PC-3 (cell line): ENCODE data around the gene DNAH17. TPM values are rescaled to one million over a fixed set of nuclear protein-coding genes. Genes with fewer than 3 reads are reported as not detected.

Source experiments
- ATAC-seq: fragments of 200-7000 bp; cut with Tn5 transposase; 2 replicates; pipeline ENCODE4 v1.9.1; 2020; ENCODE audit warnings: mild to moderate bottlenecking, moderate library complexity
- BruUV-seq: library from RNA; stranded (reverse); fragments of 400-500 nt; replicated peaks from 2 replicates; lab custom pipeline; 2021; lab: Mats Ljungman, UMichigan
- CTCF ChIA-PET: fragments of 300-600 bp; sonication (Branson Sonifier 250); formaldehyde crosslinking; loops from one replicate; lab custom pipeline; 2022; ENCODE audit warnings: antibody characterized with exemption; lab: Charles Lee
- POLR2A ChIA-PET: fragments of 300-600 bp; sonication (Branson Sonifier 250); formaldehyde crosslinking; loops from one replicate; lab custom pipeline; 2022; ENCODE audit warnings: antibody characterized with exemption; ENCODE audit not compliant: unreplicated experiment; lab: Charles Lee
- DNase-seq: peaks from one replicate; pipeline ENCODE4 v3.0.0-alpha.2; 2015
- H2AFZ ChIP-seq: fragments of 300-600 bp; sonication (generic); 2 replicates; pipeline ENCODE4 v1.6.0; 2016; ENCODE audit warnings: antibody characterized with exemption, low read length
- H3F3A ChIP-seq: fragments of 300-600 bp; sonication (generic); one replicate; pipeline ENCODE4 v1.6.0; 2017; ENCODE audit warnings: antibody characterized with exemption, low read length, control low read depth, mild to moderate bottlenecking; ENCODE audit not compliant: unreplicated experiment
- H3K27ac ChIP-seq: fragments of 300-600 bp; sonication (generic); 2 replicates; pipeline ENCODE4 v1.5.1; 2016; ENCODE audit warnings: mild to moderate bottlenecking, low read length
- H3K27me3 ChIP-seq: fragments of 300-600 bp; sonication (generic); 2 replicates; pipeline ENCODE4 v1.6.1; 2016; ENCODE audit warnings: low read length, mixed read lengths
- H3K36me3 ChIP-seq: fragments of 300-600 bp; sonication (generic); 2 replicates; pipeline ENCODE4 v1.6.1; 2016; ENCODE audit warnings: low read depth, mixed run types, low read length, mixed read lengths
- H3K4me1 ChIP-seq: fragments of 300-600 bp; sonication (generic); 2 replicates; pipeline ENCODE4 v1.5.1; 2016; ENCODE audit warnings: low read length; ENCODE audit not compliant: insufficient read depth
- H3K4me2 ChIP-seq: fragments of 300-600 bp; sonication (generic); 2 replicates; pipeline ENCODE4 v1.6.0; 2016; ENCODE audit warnings: low read length
- H3K4me3 ChIP-seq: fragments of 300-600 bp; sonication (generic); 2 replicates; pipeline ENCODE4 v1.5.1; 2016; ENCODE audit warnings: mild to moderate bottlenecking, low read length, mixed read lengths
- H3K79me2 ChIP-seq: fragments of 300-600 bp; sonication (generic); 2 replicates; pipeline ENCODE4 v1.6.1; 2017; ENCODE audit warnings: low read length, mixed read lengths
- H3K9ac ChIP-seq: fragments of 300-600 bp; sonication (generic); 2 replicates; pipeline ENCODE4 v1.6.0; 2016; ENCODE audit warnings: mild to moderate bottlenecking, low read length
- H3K9me2 ChIP-seq: fragments of 300-600 bp; sonication (generic); replicated peaks from 2 replicates; pipeline ENCODE4 v1.6.1; 2016; ENCODE audit warnings: mixed run types, low read length, mixed read lengths
- H3K9me3 ChIP-seq: fragments of 300-600 bp; sonication (generic); 2 replicates; pipeline ENCODE4 v1.6.1; 2016; ENCODE audit warnings: low read length, mixed read lengths
- H4K20me1 ChIP-seq: fragments of 300-600 bp; sonication (generic); 2 replicates; pipeline ENCODE4 v1.6.1; 2016; ENCODE audit warnings: low read length, mixed read lengths
- CTCF ChIP-seq: fragments of 300-600 bp; sonication (generic); conservative IDR thresholded peaks from 2 replicates; pipeline ENCODE4 v1.5.1; 2017; ENCODE audit warnings: antibody characterized with exemption, low read depth, mild to moderate bottlenecking, low read length
- EZH2 ChIP-seq: fragments of 300-600 bp; sonication (generic); IDR thresholded peaks from one replicate; pipeline ENCODE4 v1.6.1; 2017; ENCODE audit warnings: antibody characterized with exemption, mild to moderate bottlenecking, low read length; ENCODE audit not compliant: unreplicated experiment
- EZH2phosphoT487 ChIP-seq: fragments of 300-600 bp; sonication (generic); IDR thresholded peaks from 2 replicates; pipeline ENCODE4 v1.6.1; 2018; ENCODE audit warnings: mild to moderate bottlenecking, antibody characterized with exemption, low read length, borderline replicate concordance
- intact Hi-C: fragments of 100-400 bp; cut with micrococcal nuclease; formaldehyde crosslinking; loops from 2 replicates; pipeline ENCODE4 v1.9.0; 2023
- total RNA-seq: library from RNA; depleted of rRNA; stranded (reverse); fragments of >200 nt; gene quantifications from 2 replicates; pipeline ENCODE4 v1.2.3, GENCODE V29; 2014

Gene DNAH17
- total RNA-seq, 1 experiment from 2014 or later: 0.04 TPM

GRCh38 chr17:78623541-78623940 lies 46.3 kb upstream of the DNAH17 start:
- no peak for TF ChIP-seq EZH2phosphoT487
- TF ChIP-seq EZH2: no peak
- no peak for TF ChIP-seq CTCF
- ChIA-PET CTCF (no interaction called here), POLR2A (no interaction called here)
- ATAC-seq: no peak
- H3K27ac ChIP-seq: no peak overlapping the region
- no peaks in the 10 kb centered on the region for H3F3A ChIP-seq
- DNase-seq: no peak
- H4K20me1 ChIP-seq: no peaks in the 10 kb centered on the region
- H2AFZ ChIP-seq: no peak overlapping the region
- no peaks in the 10 kb centered on the region for H3K79me2 ChIP-seq
- intact Hi-C loops: no loop called here
- H3K9me2 ChIP-seq: no peaks in the 10 kb centered on the region
- no peak overlapping the region for H3K4me3 ChIP-seq
- no peaks in the 10 kb centered on the region for H3K4me1 ChIP-seq
- no peaks in the 10 kb centered on the region for H3K36me3 ChIP-seq
- no peak overlapping the region for H3K9ac ChIP-seq
- no peak overlapping the region for H3K4me2 ChIP-seq
- H3K27me3 ChIP-seq: peaks cover 27% of the 10 kb centered on the region
- no peaks in the 10 kb centered on the region for H3K9me3 ChIP-seq
- BruUV-seq: no TSS peak

- CTCF ChIA-PET: no interaction called here
These were observed 45.5 kb upstream of the DNAH17 start for GRCh38 chr17:78622491-78623265.

More at GRCh38 chr17:78622491-78623265, 45.5 kb upstream of the DNAH17 start:
- no peaks in the 10 kb centered on the region for H3K4me1 ChIP-seq
- no peak for DNase-seq
- intact Hi-C loops: no loop called here
- H2AFZ ChIP-seq: no peak overlapping the region
- H3K9me2 ChIP-seq: no peaks in the 10 kb centered on the region
- H3K27me3 ChIP-seq: peaks cover 27% of the 10 kb centered on the region
- no TSS peak for BruUV-seq
- no peaks in the 10 kb centered on the region for H3K79me2 ChIP-seq
- no peak overlapping the region for H3K4me2 ChIP-seq
- H3K36me3 ChIP-seq: no peaks in the 10 kb centered on the region
- H3F3A ChIP-seq: no peaks in the 10 kb centered on the region
- H3K9ac ChIP-seq: no peak overlapping the region
- no peaks in the 10 kb centered on the region for H3K9me3 ChIP-seq
- no peak overlapping the region for H3K27ac ChIP-seq
- no peaks in the 10 kb centered on the region for H4K20me1 ChIP-seq
- TF ChIP-seq EZH2phosphoT487 (no peak), CTCF (no peak), EZH2 (no peak)
- ATAC-seq: no peak
- POLR2A ChIA-PET: no interaction called here
- no peak overlapping the region for H3K4me3 ChIP-seq
